Activated T-cell treated with anti-CD3 and anti-CD28 coated beads, Interleukin-2, amount 50 U/mL, for 1 hour (primary cell): ENCODE data around the gene ACTG1.
A peak's percentile ranks its signal among the peaks of the same experiment; 100 is the strongest.

Experiments
- DNase-seq: peaks from one replicate; pipeline ENCODE4 v3.0.0-alpha.2; 2020

ACTG1 gene

GRCh38 chr17:81515530-81516041 lies 3.0 kb upstream of the ACTG1 start:
- DNase-seq, result peak; percentile 38

GRCh38 chr17:81514739-81515529 lies 2.3 kb upstream of the ACTG1 start:
- peak; percentile 79 for DNase-seq

GRCh38 chr17:81514489-81514738 lies 1.8 kb upstream of the ACTG1 start:
- DNase-seq, result no peak

DNA sequence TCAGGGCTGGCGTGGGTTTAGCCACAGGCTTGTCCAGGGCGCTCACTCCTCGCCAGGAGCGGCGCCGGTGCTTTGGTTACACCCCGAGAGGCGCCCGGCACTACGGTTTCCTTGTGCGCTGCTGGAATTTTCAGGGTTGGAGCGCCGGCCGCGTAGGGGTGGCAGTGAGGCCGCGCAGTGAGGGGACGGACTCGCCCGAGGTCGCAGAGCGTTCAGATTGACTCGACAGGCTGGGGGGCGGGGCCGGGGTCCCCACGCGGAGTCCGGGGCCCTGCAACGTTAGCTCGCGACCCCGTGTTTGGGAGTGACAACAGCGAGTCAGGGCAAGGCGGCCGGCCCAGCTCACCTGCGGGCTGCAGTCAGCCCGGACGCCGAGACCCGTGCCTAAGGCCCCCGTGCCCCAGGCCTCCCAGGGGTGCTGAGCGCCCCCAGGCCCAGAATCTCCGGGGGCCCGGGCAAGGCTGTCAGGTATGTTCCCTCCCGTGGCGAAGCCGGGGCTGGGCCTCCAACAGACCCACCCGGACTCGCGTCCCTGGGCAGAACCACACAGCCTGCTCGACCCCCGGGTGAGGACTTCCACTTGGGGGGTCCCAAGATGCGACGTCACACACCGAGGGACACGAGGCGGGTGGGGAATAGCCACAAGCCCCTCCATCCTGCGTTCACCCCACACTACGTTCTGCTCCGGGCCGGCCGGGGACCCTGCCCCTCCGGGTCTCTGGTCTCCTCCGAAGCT lies 1.3 kb upstream of the ACTG1 start:
- peak; percentile 63 for DNase-seq

- DNase-seq, result peak; percentile 72
These were observed 763 bp upstream of the ACTG1 start for GRCh38 chr17:81513372-81513752.

DNA sequence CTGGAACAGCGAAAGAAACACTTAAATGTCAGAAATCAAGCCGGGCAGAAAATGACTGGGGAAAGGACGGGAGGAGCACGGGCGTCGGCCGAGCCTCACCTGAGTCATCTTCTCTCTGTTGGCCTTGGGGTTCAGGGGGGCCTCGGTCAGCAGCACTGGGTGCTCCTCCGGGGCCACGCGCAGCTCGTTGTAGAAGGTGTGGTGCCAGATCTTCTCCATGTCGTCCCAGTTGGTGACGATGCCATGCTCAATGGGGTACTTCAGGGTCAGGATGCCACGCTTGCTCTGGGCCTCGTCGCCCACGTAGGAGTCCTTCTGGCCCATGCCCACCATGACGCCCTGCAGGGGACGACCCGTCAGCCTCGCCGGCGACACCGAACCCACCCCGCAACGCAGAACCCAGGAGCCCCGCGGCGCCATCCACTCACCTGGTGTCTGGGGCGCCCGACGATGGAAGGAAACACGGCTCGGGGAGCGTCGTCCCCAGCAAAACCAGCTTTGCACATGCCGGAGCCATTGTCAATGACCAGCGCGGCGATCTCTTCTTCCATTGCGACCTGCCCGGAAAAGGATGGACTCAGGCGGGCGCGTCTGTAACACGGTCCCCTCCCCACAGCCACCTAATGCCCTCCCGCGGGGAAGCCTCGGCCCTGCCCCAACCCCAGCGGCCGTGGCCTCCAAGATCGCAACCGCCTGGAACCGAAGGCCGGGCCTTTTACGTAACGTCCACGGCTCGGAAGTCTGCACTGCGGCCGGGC lies 616 bp downstream of the ACTG1 start:
- peak; percentile 62 for DNase-seq

- no peak for DNase-seq
These were observed 1.1 kb downstream of the ACTG1 start for GRCh38 chr17:81511554-81511803.

- peak; percentile 60 for DNase-seq
These were observed 1.6 kb downstream of the ACTG1 start for GRCh38 chr17:81510785-81511553.

GRCh38 chr17:81509972-81510784 lies 2.4 kb downstream of the ACTG1 start:
- DNase-seq, result peak; percentile 43

DNA sequence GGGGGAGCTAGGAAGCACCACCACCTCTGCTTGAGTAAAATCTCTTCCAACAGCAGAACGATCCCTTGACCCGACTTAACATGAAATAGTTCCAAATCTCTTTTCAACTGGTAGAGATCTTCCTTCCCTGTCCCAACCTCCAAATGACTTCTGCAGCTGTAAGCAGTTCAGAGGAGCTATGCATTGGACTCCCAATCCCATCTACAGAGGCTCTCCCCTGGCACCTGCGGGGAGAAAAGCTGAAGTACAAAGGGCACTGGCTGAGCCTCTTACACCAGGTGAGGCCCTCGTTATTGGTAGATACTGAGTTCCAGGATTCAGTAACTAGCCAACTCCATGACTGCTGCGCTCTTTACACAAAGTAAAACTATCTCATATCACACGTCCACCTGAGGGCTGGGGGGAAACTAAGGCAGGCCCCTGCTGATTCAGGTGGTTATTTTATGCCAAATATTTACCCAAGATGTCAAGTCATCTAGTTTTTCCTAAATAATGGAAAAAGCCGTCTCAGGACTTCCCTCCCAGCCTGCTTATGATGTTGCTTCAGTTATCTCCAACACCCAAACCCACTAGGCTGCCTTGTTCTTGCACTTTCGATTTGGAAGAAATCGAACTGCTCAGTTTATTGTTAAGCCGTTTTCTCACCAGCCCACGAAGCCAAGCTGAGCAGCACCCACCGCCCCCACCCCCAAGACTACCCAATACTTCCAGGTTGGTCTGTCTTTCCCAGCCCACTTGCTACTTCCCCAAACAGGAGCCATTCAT lies 3.2 kb downstream of the ACTG1 start:
- peak; percentile 50 for DNase-seq

DNA sequence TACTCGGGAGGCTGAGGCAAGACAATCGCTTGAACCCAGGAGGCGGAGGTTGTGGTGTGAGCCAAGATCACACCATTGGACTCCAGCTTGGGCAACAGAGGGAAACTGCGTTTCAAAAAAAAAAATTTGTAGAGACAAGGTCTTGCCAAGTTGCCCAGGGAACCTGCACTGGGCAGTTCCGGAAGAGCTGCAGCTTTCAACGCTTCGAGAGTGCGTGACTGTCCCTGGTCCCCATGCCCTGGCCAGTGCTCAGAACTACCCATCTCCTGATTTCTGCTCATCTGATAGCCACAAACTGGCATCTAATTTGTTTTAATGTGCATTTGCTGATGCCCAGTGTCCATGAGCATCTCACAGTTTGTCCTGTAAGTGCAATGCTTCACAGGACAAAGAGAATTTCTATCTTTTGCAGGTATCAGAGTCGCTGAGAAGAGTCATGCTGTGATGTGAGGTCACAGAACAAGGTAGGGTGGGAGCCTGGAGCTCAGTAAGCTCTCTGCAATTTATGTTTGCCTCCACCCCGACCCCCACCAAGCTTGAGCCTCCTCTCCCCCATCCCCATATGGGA lies 3.9 kb downstream of the ACTG1 start:
- peak; percentile 44 for DNase-seq

- no peak for DNase-seq
These were observed 9.0 kb downstream of the ACTG1 start for GRCh38 chr17:81503619-81504018.

DNA sequence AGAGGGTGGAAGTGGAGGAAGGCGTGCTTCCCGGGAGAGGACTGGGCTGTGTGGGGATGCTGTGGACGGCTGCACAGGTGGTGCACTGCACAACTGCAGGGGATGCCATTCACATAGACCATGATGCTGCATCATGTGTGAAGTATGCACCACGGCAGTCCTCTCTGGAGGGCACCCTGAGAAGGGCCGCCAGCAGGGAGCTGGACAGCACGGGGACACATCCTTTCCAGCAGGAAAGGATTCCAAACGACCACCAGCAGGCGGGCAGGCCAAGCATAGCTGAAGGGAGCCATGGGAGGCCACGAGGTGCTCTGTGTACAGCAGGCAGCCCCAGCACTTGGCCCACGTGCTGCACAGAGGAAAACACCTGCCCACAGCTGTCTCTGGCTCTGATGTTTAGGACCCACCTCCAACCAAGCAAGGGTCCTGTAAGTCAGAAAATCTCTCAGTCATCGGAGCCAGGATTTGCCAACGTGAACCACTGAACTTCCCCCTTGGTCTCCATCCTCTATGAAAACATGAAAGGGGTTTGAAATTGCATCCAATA lies 10.1 kb downstream of the ACTG1 start:
- no peak for DNase-seq

- no peak for DNase-seq
These were observed 12.6 kb downstream of the ACTG1 start for GRCh38 chr17:81500047-81500446.

DNA sequence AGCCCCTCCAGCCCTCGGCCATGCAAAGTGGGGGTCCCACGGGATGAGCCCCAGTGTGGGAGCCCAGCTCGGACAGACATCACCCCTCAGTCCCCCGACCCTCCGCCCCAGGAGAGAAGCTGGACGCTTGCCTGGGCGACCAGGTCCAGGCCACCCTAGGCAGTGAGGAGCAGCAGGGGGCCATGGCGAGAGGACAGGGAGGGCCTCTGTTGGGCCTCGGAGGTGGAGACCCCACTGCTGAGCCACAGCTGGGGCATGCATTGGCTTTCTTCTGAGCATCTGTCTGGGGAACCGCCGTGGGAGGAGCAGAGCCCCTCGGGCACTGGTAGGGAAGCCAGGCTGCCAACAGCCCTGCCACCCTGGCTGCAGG lies 13.0 kb downstream of the ACTG1 start:
- DNase-seq, result no peak

GRCh38 chr17:81498953-81499600 lies 13.5 kb downstream of the ACTG1 start:
- no peak for DNase-seq

DNA sequence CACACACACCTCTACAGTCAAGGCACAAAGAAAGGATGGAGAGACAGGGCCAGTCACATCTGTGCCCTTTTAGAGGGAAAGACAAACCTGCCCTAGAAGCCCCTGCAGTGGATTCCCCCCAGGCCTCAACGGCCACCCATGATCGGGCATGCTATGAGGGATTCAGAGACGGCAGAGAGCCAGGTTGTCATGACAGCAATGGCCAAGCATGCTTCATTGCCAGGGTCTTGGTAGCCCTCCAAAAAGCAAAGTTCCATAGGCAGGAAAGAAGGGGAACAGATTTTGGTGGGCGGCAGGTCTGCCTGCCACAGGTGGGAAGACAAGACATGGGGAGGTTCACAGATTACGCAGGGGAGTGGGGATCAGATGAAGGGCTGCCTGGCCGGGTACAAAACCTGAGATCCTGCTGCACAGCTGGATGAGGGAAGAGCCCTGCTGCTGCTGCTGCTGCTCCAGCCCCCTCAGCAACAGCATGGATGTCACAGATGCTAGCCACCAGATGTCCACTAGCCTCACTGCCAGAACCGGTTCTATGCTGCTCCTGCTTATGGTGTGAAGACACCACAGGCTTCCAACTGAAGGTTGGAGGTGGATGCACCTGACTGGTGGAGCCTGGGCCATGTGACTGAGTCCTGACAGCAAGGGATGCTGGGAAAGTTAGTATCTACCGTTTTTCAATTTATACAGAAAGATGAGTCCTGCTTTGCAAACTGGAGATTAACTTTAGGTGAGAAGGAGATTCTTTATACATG lies 17.8 kb downstream of the ACTG1 start:
- no peak for DNase-seq

- DNase-seq, result no peak
These were observed 19.2 kb downstream of the ACTG1 start for GRCh38 chr17:81493198-81494038.

GRCh38 chr17:81492706-81493105 lies 19.9 kb downstream of the ACTG1 start:
- no peak for DNase-seq
